ENCODE data around the gene SOX10.

DNA sequence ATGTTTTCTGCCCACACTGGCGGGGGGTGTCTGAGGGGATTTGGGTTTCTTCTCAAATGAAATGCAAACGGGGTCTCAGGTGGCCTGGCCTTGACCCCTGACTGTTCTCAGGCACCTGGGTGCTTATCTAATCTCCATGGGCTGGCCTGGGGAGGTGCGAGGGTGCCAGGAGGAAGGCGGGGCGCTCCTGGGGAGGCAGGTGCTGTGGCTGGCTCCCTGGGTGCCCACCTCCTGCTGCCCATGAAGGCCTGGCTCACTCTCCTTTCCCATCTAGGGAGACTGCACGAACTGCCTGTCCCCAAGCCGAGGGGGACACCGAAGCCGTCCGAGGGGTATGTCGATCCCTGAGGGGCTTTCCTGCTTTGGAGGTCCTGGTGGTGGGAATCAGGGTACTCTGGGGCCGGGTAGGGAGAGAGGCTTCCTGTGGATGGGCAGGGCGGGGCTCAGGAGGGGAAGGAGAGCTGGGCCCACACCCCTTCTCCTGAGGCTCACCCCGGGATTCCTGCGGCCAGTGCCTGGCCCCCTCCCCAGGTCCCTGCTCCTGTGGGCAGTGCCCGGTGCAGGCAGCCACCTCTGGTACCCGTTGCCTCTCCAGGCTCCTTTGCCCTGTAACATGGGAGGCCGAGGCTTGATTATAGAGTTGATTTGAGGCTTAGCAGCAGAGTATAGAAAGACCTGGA, 59.8 kb downstream of the SOX10 start:
- TF ChIP-seq, protein P1, sequence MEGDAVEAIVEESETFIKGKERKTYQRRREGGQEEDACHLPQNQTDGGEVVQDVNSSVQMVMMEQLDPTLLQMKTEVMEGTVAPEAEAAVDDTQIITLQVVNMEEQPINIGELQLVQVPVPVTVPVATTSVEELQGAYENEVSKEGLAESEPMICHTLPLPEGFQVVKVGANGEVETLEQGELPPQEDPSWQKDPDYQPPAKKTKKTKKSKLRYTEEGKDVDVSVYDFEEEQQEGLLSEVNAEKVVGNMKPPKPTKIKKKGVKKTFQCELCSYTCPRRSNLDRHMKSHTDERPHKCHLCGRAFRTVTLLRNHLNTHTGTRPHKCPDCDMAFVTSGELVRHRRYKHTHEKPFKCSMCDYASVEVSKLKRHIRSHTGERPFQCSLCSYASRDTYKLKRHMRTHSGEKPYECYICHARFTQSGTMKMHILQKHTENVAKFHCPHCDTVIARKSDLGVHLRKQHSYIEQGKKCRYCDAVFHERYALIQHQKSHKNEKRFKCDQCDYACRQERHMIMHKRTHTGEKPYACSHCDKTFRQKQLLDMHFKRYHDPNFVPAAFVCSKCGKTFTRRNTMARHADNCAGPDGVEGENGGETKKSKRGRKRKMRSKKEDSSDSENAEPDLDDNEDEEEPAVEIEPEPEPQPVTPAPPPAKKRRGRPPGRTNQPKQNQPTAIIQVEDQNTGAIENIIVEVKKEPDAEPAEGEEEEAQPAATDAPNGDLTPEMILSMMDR (IDR thresholded peaks at IDR 0.05), result no peak
- no peak for TF ChIP-seq POLR2AphosphoS5 (IDR thresholded peaks at IDR 0.05; ENCODE audit: low read depth, low read length)
- TF ChIP-seq, protein P2, sequence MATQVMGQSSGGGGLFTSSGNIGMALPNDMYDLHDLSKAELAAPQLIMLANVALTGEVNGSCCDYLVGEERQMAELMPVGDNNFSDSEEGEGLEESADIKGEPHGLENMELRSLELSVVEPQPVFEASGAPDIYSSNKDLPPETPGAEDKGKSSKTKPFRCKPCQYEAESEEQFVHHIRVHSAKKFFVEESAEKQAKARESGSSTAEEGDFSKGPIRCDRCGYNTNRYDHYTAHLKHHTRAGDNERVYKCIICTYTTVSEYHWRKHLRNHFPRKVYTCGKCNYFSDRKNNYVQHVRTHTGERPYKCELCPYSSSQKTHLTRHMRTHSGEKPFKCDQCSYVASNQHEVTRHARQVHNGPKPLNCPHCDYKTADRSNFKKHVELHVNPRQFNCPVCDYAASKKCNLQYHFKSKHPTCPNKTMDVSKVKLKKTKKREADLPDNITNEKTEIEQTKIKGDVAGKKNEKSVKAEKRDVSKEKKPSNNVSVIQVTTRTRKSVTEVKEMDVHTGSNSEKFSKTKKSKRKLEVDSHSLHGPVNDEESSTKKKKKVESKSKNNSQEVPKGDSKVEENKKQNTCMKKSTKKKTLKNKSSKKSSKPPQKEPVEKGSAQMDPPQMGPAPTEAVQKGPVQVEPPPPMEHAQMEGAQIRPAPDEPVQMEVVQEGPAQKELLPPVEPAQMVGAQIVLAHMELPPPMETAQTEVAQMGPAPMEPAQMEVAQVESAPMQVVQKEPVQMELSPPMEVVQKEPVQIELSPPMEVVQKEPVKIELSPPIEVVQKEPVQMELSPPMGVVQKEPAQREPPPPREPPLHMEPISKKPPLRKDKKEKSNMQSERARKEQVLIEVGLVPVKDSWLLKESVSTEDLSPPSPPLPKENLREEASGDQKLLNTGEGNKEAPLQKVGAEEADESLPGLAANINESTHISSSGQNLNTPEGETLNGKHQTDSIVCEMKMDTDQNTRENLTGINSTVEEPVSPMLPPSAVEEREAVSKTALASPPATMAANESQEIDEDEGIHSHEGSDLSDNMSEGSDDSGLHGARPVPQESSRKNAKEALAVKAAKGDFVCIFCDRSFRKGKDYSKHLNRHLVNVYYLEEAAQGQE (IDR thresholded peaks at IDR 0.05; ENCODE audit: insufficient read depth in 1 of 2, low read depth in 2 of 2, low read length in 1 of 2), result no peak
- TF ChIP-seq TCF7L2 (IDR thresholded peaks at IDR 0.05; ENCODE audit: low read depth, low read length), result no peak

Data from Panc1 (cell line).